Adrenal gland (tissue), 12 donors: ENCODE measurements around the gene RAB20. TPM values are rescaled to one million over a fixed set of nuclear protein-coding genes. Genes with fewer than 3 reads are reported as not detected.
A peak's percentile ranks its signal among the peaks of the same experiment; 100 is the strongest.

Source experiments
- DNase-seq, 7 donors: peaks; one replicate each; pipeline ENCODE4 v3.0.0-alpha.2; 2019 to 2020
- H3K27ac ChIP-seq, 5 donors: fragments of 200-600 bp; sonication (generic) in 4 of 5; 1 replicate in 3 of 5; 2 replicates in 2 of 5; pipeline versions ENCODE4 v1.5.1 to v1.8.0; 2016 to 2020; ENCODE audit warnings: mild to moderate bottlenecking in 1 of 5
- H3K27me3 ChIP-seq: fragments of 200-600 bp; 2 replicates; pipeline ENCODE4 v1.8.0; 2021
- H3K36me3 ChIP-seq, 2 donors: fragments of 200-600 bp; replicated peaks in 1 of 2; 1 replicate in 1 of 2; 2 replicates in 1 of 2; pipeline versions ENCODE4 v1.5.1 to v1.8.0; 2018 to 2022
- H3K4me1 ChIP-seq, 2 donors: fragments of 200-600 bp; replicated peaks in 1 of 2; 1 replicate in 1 of 2; 2 replicates in 1 of 2; pipeline versions ENCODE4 v1.5.1 to v1.8.0; 2018 to 2021
- H3K4me3 ChIP-seq, 4 donors: fragments of 200-600 bp; sonication (generic) in 3 of 4; one replicate each; pipeline ENCODE4 v1.5.1; 2016 to 2018
- H3K9me3 ChIP-seq, 3 donors: fragments of 200-600 bp; sonication (generic) in 1 of 3; replicated peaks in 1 of 3; 1 replicate in 2 of 3; 2 replicates in 1 of 3; pipeline versions ENCODE4 v1.5.1 to v1.8.0; 2016 to 2021
- CTCF ChIP-seq, 6 experiments: fragments of 450-650 bp in 4 of 6; fragments of 200-600 bp in 2 of 6; sonication (generic) in 1 of 6; IDR thresholded peaks; 1 replicate in 5 of 6; 2 replicates in 1 of 6; pipeline versions ENCODE4 v1.5.1 to v1.8.0; 2016 to 2021; ENCODE audit warnings: antibody characterized with exemption in 6 of 6, mild to moderate bottlenecking in 2 of 6, moderate library complexity in 1 of 6
- POLR2A ChIP-seq, 2 donors: fragments of 450-650 bp; IDR thresholded peaks; one replicate each; pipeline ENCODE4 v1.6.1; 2017; ENCODE audit warnings: antibody characterized with exemption in 2 of 2, mild to moderate bottlenecking in 2 of 2, moderate library complexity in 1 of 2
- WGBS, 4 donors: extraction: QIAGEN DNeasy Blood & Tissue Kit in 2 of 4; methylation state at CpG; one replicate each; pipeline versions ENCODE4 v1.1.5 to v1.1.7; 2013 to 2017; 5-methylcytosine and 5-hydroxymethylcytosine counted together
- intact Hi-C, 2 donors: fragments of 100-400 bp; cut with DNase I; formaldehyde crosslinking; loops; one replicate each; pipeline versions ENCODE4 v1.14.1 to v1.15.0; 2022 to 2023
- polyA plus RNA-seq, 3 donors: library from polyadenylated mRNA; stranded (reverse); fragments of 200-250 nt in 2 of 3; fragments of 350-450 nt in 1 of 3; fragmentation: Illumina TruSeq in 1 of 3; extraction: RNeasy Lipid Tissue Mini Kit (QIAGEN cat#74804) in 1 of 3; gene quantifications; one replicate each; pipeline ENCODE4 v1.2.3, GENCODE V29; 2013 to 2014
- total RNA-seq, 9 donors: library from RNA; depleted of rRNA in 4 of 9; stranded (reverse); fragments of >200 nt in 4 of 9; fragments of 120-200 nt in 1 of 9; fragmentation: NEBNext Ultra II Directional in 1 of 9; extraction: Animal tissue kit (Norgen Biotek cat#: 25700) in 1 of 9; gene quantifications; one replicate each; pipeline versions ENCODE4 v1.1.0 to v1.2.4, GENCODE V29; 2013 to 2023
- donor health status: healthy with polysubstance abuse.
- donor health status: Bipolar disorder and iron deficiency.
- donor health status: DM: yes; HTN: yes; CAD: no.
- donor health status: DM: no; HTN: no; CAD: no.
- donor health status: DM: no; HTN: no; CAD: no.
- donor health status: DM: yes; HTN: yes; CAD: no.

Gene RAB20
- total and polyA plus RNA-seq, 12 donors: 15.0 to 259 (median 40.5) TPM

- H3K27ac ChIP-seq: no peak overlapping the region
- H3K27me3 ChIP-seq: no peaks in the 10 kb centered on the region
- DNase-seq: peak in 1 of 7 donors; percentile 35
- H3K9me3 ChIP-seq: no peaks in the 10 kb centered on the region
- no peak overlapping the region for H3K4me3 ChIP-seq
- 82 to 88% (median 84%) methylated on average over 6 to 11 of the region's 11 CpGs for WGBS, 4 donors
- no peaks in the 10 kb centered on the region for H3K4me1 ChIP-seq
- intact Hi-C loops: no loop called here
- H3K36me3 ChIP-seq: peaks cover 0 to 20% of the 10 kb centered on the region in 2 donors
- TF ChIP-seq POLR2A (IDR thresholded peaks at IDR 0.05) (no peak), CTCF (IDR thresholded peaks at IDR 0.05) (no peak)
Measured at GRCh38 chr13:110479648-110480047, 81.9 kb downstream of the RAB20 start.

GRCh38 chr13:110479215-110479545 is 82.3 kb downstream of the RAB20 start:
- WGBS, 4 donors: 83 to 100% (median 93%) methylated on average over 1 to 6 of the region's 6 CpGs
- intact Hi-C loops: no loop called here
- Histone ChIP-seq H3K4me3 (no peak overlapping the region), H3K36me3 (peaks cover 0 to 20% of the 10 kb centered on the region in 2 donors), H3K27me3 (no peaks in the 10 kb centered on the region), H3K4me1 (no peaks in the 10 kb centered on the region), H3K27ac (no peak overlapping the region), H3K9me3 (no peaks in the 10 kb centered on the region)
- TF ChIP-seq POLR2A (IDR thresholded peaks at IDR 0.05): no peak
- no peak for TF ChIP-seq CTCF (IDR thresholded peaks at IDR 0.05)
- DNase-seq: no peak

DNA sequence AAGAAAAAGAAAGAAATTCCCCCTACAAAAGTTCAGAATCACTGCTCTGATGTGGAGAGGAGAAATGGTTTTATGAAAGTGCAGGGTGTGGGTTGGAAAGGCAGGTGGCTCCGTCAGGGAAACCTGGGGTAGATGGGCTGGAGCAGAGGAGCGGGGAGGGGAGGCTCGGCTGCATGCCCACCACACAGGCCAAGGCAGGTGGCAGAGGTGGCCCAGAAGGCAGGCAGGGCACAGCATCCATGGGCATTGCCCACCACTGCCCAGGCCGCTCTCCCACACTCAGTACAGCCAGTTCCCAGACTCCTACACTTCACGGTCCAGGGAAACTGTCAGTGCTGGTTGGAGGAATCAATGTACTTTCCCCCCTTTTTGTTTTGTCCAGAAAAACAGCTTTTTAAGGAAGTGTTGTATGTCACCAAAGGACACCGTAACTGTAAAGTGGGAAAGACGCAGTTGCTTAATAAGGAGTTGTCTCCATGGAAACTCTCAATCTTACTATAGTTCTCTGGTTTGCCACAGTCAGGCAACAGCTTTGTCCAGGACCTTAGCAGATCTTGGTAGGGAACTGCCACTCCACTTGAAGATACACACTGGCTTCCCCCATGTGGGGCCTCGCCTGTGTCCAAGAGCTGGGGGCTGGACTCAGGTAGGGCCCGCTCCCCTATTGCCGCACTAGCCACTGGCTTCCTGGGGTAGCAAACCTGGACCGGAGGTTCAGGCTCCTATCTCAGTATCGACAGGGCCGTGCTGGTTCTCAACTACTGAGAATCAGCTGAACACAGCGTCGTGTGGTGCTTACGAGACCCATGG is 82.9 kb downstream of the RAB20 start:
- TF ChIP-seq CTCF (IDR thresholded peaks at IDR 0.05) (no peak), POLR2A (IDR thresholded peaks at IDR 0.05) (no peak)
- H3K27me3 ChIP-seq: no peaks in the 10 kb centered on the region
- no peak overlapping the region for H3K27ac ChIP-seq
- no peak for DNase-seq
- H3K36me3 ChIP-seq: peaks cover 0 to 22% of the 10 kb centered on the region in 2 donors
- no peaks in the 10 kb centered on the region for H3K4me1 ChIP-seq
- no peak overlapping the region for H3K4me3 ChIP-seq
- H3K9me3 ChIP-seq: no peaks in the 10 kb centered on the region
- WGBS, 4 donors: 86 to 97% (median 92%) methylated on average over 16 of the region's 16 CpGs
- intact Hi-C loops: no loop called here

DNA sequence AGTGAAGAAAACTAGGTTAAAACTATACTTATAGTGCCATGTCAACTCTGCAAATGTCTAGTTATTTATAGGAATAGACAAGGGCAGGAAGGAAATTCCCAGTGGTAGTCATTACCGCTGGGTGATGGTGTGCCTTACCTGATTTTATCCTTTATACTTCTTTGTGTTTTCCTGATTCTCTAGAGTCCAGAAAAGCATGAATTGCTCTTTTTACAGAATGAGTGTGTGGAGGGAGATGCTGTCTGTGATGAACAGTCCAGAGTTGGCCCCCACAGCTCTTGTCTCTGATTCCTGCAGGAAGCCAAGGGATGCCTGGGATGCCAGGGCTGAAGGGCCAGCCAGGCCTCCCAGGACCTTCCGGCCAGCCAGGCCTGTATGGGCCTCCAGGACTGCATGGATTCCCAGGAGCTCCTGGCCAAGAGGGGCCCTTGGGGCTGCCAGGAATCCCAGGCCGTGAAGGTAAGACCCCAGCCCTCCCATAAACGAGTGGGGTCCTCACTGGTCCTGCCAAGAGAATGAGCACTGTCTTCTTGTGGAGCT is 83.7 kb downstream of the RAB20 start:
- TF ChIP-seq POLR2A (IDR thresholded peaks at IDR 0.05) (no peak), CTCF (IDR thresholded peaks at IDR 0.05) (no peak)
- intact Hi-C loops: no loop called here
- H3K27me3 ChIP-seq: no peaks in the 10 kb centered on the region
- peaks cover 0 to 22% of the 10 kb centered on the region in 2 donors for H3K36me3 ChIP-seq
- H3K4me3 ChIP-seq: no peak overlapping the region
- DNase-seq: no peak
- WGBS, 4 donors: 60 to 81% (median 78%) methylated on average over 4 of the region's 4 CpGs
- H3K27ac ChIP-seq: no peak overlapping the region
- no peaks in the 10 kb centered on the region for H3K4me1 ChIP-seq
- no peaks in the 10 kb centered on the region for H3K9me3 ChIP-seq
